Motor neuron (in vitro differentiated cells): ENCODE results near the gene JAML. TPM values are rescaled to one million over a fixed set of nuclear protein-coding genes. Genes with fewer than 3 reads are reported as not detected.
"Not testable (repeated sequence)": the region's sequence is repeated elsewhere in the genome, so short reads cannot be mapped to it uniquely, and the experiment has no call there.

Experiments used
- ATAC-seq, 8 experiments: fragments of 200-7000 bp; cut with Tn5 transposase; replicated peaks in 6 of 8; 2 replicates each; pipeline ENCODE4 v1.8.0; 2021; ENCODE audit warnings: mild to moderate bottlenecking in 8 of 8, moderate library complexity in 8 of 8
- H3K27ac ChIP-seq, 2 donors: fragments of 250-450 bp; sonication (Bioruptor Pico); 2 replicates each; pipeline ENCODE4 v1.9.0; 2021; ENCODE audit warnings: antibody characterized with exemption in 2 of 2, mild to moderate bottlenecking in 2 of 2, moderate library complexity in 1 of 2
- H3K4me1 ChIP-seq, 2 donors: fragments of 250-450 bp; sonication (Bioruptor Pico); replicated peaks in 1 of 2; 2 replicates each; pipeline ENCODE4 v1.6.1; 2021; ENCODE audit warnings: antibody characterized with exemption in 2 of 2, mild to moderate bottlenecking in 2 of 2, moderate library complexity in 1 of 2
- H3K4me3 ChIP-seq, 5 donors: fragments of 250-450 bp; sonication (Bioruptor Pico); 2 replicates each; pipeline ENCODE4 v1.9.0; 2021; ENCODE audit warnings: antibody characterized with exemption in 5 of 5, mild to moderate bottlenecking in 5 of 5, moderate library complexity in 4 of 5
- WGBS, 10 experiments: fragments of 450-650 bp; shearing (Covaris generic); methylation state at CpG; one replicate each; pipeline ENCODE4 v1.0.0; 2022; 5-methylcytosine and 5-hydroxymethylcytosine counted together
- in situ Hi-C, 9 experiments: fragments of 400-800 bp; cut with MboI; loops; one replicate each; pipeline ENCODE4 v1.15.0; 2021; ENCODE audit warnings: low sequenced_read_pairs in 9 of 9, low pct_unique_long_range_greater_than_20kb in 2 of 9; ENCODE audit not compliant: unreplicated experiment in 9 of 9
- total RNA-seq, 8 experiments: library from RNA; unstranded; fragments of 300-600 nt; gene quantifications; 2 replicates each; pipeline versions ENCODE4 v1.2.3 to v1.2.4, GENCODE V29; 2022

The JAML gene
- total RNA-seq, 8 experiments from 2014 or later: 0.13 to 3.1 (median 1.4) TPM; not detected in 1

DNA sequence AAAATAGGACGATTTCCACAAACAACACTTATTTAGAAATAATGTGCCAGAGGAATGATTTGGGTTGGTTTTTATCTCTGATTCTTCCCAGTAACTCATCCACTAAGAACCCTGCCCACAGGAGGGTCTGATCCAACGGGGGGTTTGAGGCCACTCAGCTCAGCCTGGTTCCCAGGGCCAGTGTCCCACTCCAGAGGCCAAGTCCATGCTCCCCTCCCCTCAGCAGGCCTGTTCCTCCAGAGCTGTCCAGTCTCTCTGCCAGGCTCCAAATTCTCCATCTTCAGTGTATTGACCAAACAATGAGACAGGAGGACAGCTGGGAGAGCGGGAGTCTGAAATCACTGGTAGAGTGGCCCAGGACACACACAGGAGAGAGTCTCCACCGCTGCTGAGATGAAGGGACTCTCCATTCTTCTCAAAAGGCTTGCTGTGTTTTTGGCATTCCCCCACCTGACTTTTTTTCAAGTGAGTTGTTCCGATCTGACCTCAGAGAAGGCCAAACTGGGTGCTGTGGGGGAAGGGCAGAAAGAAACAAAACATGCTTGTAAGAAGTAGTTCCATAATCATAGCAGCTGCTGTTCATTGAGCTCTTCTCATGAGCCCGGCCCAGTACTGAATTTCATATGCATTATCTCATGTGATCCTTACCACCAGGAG lies 30.8 kb downstream of the JAML start:
- Histone ChIP-seq H3K4me3 (no peak overlapping the region), H3K27ac (no peak overlapping the region), H3K4me1 (no peaks in the 10 kb centered on the region)
- no peak for ATAC-seq
- WGBS, 10 experiments: 0 to 94% (median 60%) methylated on average over 1 to 6 of the region's 6 CpGs; no CpG with 5 or more reads in 2 of the 10 experiments
- in situ Hi-C loops: loop anchor here in 4 of 9 experiments (10.0 to 25.0 kb wide), 2 partner anchors 161 to 168 kb away; partner anchors contain the start of gene UBE4A (in 4 of the 4)

DNA sequence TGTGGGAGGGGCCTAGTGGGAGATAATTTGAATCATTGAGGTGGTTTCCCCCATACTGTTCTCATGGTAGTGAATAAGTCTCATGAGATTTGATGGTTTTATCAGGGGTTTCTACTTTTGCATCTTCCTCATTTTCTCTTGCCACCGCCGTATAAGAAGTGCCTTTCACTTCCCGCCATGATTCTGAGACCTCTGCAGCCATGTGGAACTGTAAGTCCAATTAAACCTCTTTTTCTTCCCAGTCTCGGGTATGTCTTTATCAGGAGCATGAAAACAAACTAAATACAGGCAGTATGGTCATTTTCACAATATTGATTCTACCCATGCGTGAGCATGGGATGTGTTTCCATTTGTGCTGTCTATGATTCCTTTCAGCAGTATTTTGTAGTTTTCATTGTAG lies 32.0 kb downstream of the JAML start:
- ATAC-seq, H3K4me1 ChIP-seq, H3K4me3 ChIP-seq, H3K27ac ChIP-seq: not testable (repeated sequence)
- in situ Hi-C loops: loop anchor here in 4 of 9 experiments (10.0 to 25.0 kb wide), 2 partner anchors 162 to 169 kb away; partner anchors contain the start of gene UBE4A (in 4 of the 4)
- WGBS, 10 experiments: 58 to 100% (median 87%) methylated on average over 2 to 5 of the region's 5 CpGs

DNA sequence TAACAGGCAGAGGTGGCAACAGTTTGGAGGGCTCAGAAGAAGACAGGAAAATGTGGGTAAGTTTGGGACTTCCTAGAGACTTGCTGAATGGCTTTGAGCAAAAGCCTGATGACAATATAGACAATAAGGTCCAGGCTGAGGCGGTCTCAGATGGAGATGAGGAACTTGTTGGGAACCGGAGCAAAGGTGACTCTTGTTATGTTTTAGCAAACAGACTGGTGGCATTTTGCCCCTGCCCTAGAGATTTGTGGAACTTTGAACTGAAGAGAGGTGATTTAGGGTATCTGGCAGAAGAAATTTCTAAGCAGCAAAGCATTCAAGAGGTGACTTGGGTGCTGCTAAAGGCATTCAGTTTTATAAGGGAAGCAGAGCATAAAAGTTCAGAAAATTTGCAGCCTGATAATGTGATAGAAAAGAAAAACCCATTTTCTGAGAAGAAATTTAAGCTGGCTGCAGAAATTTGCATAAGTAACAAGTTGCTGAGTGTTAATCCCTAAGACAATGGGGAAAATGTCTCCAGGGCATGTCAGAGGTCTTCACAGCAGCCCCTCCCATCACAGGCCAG lies 33.8 kb downstream of the JAML start:
- in situ Hi-C loops: loop anchor here in 4 of 9 experiments (10.0 to 25.0 kb wide), 2 partner anchors 164 to 171 kb away; partner anchors contain the start of gene UBE4A (in 4 of the 4)
- WGBS, 10 experiments: 20 to 80% (median 66%) methylated on average over 1 to 2 of the region's 2 CpGs; no CpG with 5 or more reads in 4 of the 10 experiments

GRCh38 chr11:118186346-118187107 lies 38.3 kb downstream of the JAML start:
- 0 to 100% (median 73%) methylated on average over 1 to 4 of the region's 6 CpGs; no CpG with 5 or more reads in 3 of the 10 experiments for whole genome bisulfite sequencing, 10 experiments
- Histone ChIP-seq H3K4me1 (no peaks in the 10 kb centered on the region), H3K4me3 (no peak overlapping the region), H3K27ac (no peak overlapping the region)
- in situ Hi-C loops: loop anchor here in 1 of 9 experiments (25.0 kb wide), 1 partner anchor 176 kb away; the partner anchor contains the start of gene UBE4A
- no peak for ATAC-seq

More for the DNA sequence above, 33.8 kb downstream of the JAML start:
- H3K4me1 ChIP-seq, H3K27ac ChIP-seq, ATAC-seq, H3K4me3 ChIP-seq: not testable (repeated sequence)

DNA sequence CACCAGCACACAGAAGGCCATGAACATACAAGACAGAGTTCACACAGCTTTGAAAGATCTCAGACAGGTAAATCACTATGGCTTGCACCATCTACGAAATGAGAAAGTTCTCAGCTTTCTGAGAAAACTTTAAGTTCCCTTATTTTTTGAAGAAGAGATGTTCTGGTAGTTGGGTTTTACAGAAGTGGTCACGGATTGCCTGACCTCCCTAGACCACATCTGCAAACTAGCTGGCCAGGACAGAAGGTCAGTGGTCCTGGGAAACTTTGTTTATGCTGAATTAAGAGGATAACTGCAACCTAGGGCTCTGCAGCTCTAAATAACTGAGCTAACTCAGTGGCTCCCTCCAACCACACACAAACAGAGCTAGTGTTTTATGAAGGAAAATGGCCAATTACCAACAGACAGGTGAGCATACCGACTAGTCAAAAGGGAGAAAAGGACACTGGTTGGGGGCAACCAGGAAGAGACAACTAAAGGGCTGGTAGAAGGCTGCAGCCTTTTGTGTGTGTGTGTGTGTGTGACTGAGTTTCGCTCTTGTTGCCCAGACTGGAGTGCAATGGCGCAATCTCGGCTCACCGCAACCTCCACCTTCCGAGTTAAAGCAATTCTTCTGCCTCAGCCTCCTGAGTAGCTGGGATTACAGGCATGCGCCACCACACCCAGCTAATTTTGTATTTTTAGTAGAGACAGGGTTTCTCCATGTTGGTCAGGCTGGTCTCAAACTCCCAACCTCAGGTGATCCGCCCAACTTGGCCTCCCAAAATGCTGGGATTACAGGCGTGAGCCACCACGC lies 39.8 kb downstream of the JAML start:
- Histone ChIP-seq H3K27ac (no peak overlapping the region), H3K4me3 (no peak overlapping the region), H3K4me1 (no peaks in the 10 kb centered on the region)
- 20 to 93% (median 65%) methylated on average over 1 to 8 of the region's 12 CpGs; no CpG with 5 or more reads in 1 of the 10 experiments for WGBS, 10 experiments
- in situ Hi-C loops: loop anchor here in 1 of 9 experiments (25.0 kb wide), 1 partner anchor 177 kb away; the partner anchor contains the start of gene UBE4A
- no peak for ATAC-seq

DNA sequence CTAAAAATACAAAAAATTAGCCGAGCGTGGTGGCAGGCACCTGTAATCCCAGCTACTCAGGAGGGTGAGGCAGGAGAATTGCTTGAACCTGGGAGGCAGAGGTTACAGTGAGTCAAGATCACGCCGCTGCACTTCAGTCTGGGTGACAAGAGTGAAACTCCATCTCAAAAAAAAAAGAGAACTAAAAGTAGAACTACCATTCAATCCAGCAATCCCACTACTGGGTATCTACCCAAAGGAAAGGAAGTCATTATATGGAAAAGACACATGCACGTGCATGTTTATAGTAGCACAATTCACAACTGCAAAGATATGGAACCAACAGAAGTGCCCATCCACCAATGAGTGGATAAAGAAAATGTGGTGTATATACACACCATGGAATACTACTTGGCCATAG lies 41.1 kb downstream of the JAML start:
- H3K4me1 ChIP-seq, H3K27ac ChIP-seq, ATAC-seq, H3K4me3 ChIP-seq: not testable (repeated sequence)
- 43 to 90% (median 77%) methylated on average over 1 to 5 of the region's 5 CpGs; no CpG with 5 or more reads in 4 of the 10 experiments for WGBS, 10 experiments
- in situ Hi-C loops: loop anchor here in 1 of 9 experiments (25.0 kb wide), 1 partner anchor 179 kb away; the partner anchor contains the start of gene UBE4A

- H3K27ac ChIP-seq: no peak overlapping the region
- H3K4me1 ChIP-seq: peaks cover 3 to 5% of the 10 kb centered on the region in 2 donors
- H3K4me3 ChIP-seq: no peak overlapping the region
- peak; percentile 31 to 93 (median 92) for ATAC-seq
- WGBS, 10 experiments: 0 to 42% (median 1%) methylated on average over 1 to 8 of the region's 11 CpGs; no CpG with 5 or more reads in 4 of the 10 experiments
- in situ Hi-C loops: loop anchor here in 1 of 9 experiments (25.0 kb wide), 1 partner anchor 182 kb away; the partner anchor contains the start of gene UBE4A
These were observed 44.5 kb downstream of the JAML start for GRCh38 chr11:118180300-118180703.

DNA sequence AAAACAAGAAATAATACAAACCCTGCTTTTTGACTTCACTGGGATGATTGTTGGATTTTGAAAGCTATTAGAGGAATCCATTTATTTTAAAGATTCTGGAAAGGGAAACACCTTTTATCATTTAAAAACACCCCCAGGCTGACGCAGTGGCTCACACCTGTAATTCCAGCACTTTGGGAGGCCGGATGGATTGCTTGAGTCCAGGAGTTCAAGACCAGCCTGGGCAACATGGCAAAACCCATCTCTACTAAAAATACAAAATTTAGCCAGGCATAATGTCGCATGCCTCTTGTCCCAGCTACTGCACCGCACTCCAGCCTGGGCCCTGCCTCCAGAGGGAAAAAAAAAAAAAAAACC lies 48.1 kb downstream of the JAML start:
- ATAC-seq: no peak
- peaks cover 3 to 5% of the 10 kb centered on the region in 2 donors for H3K4me1 ChIP-seq
- no peak overlapping the region for H3K4me3 ChIP-seq
- 38 to 86% (median 75%) methylated on average over 1 to 4 of the region's 4 CpGs; no CpG with 5 or more reads in 1 of the 10 experiments for WGBS, 10 experiments
- no peak overlapping the region for H3K27ac ChIP-seq
- in situ Hi-C loops: loop anchor here in 1 of 9 experiments (25.0 kb wide), 1 partner anchor 186 kb away; the partner anchor contains the start of gene UBE4A

DNA sequence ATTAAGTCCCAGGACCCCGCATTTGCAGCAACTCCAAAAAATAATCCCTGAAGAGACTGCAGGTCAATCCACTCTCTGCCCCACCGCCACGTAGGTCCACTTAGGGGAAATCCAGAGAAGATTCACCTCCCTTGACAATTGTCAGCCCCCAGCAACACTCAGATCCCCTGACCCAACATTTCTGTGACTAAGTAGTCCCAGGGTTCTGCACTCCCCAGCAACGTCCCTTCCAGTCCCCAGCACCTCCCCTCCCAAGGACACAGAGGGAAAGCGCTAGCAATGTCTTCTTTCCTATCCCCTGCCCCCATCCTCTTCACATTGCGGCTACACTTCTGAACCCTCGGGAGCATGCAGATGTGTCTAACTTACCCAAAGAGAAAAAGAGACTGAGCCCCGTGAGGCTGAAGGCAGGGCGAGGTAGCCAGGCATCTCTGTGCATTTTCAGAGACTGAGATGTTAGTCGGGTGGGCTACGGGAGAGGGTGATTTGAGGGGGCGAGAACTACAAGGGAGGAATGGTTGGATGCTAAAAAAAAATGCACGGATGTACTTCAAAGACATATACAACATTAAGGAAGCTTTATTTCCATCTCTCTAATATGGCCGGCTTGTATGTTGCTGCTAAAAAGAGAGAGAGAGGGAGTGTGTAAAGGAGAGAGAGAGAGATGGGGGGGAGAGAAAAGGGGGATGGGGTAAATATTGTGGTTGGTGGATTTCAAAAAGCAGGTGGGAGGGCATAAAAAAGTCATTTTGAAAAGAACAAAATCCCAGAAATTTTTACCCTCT lies 48.6 kb downstream of the JAML start, which contains the start of gene SCN2B:
SCN2B (minus strand) TSS at position 647 of the 785 bp plus-strand sequence; CDS start at position 439, 208 bp downstream.
- in situ Hi-C loops: loop anchor here in 1 of 9 experiments (25.0 kb wide), 1 partner anchor 186 kb away; the partner anchor contains the start of gene UBE4A
- peak in 5 of 8 experiments; percentile 17 to 46 (median 18) for ATAC-seq
- Histone ChIP-seq H3K27ac (no peak within 1 kb of the TSS), H3K4me3 (peak within 1 kb of the TSS; percentile 12 to 31 (median 27)), H3K4me1 (peaks cover 3 to 8% of the 10 kb centered on the region in 2 donors)
- 0 to 43% (median 8%) methylated on average over 1 to 7 of the region's 14 CpGs; no CpG with 5 or more reads in 1 of the 10 experiments for WGBS, 10 experiments

- Histone ChIP-seq H3K27ac (no peak overlapping the region), H3K4me3 (peak overlapping the region in 1 of 5 donors; percentile 31), H3K4me1 (peaks cover 3 to 8% of the 10 kb centered on the region in 2 donors)
- in situ Hi-C loops: loop anchor here in 1 of 9 experiments (25.0 kb wide), 1 partner anchor 187 kb away; the partner anchor contains the start of gene UBE4A
- peak in 1 of 8 experiments; percentile 6 for ATAC-seq
- 21 to 100% (median 49%) methylated on average over 1 to 8 of the region's 13 CpGs for WGBS, 10 experiments
These were observed 49.5 kb downstream of the JAML start for GRCh38 chr11:118175031-118175992.
